Neural progenitor cell (in vitro differentiated cells): ENCODE data around the gene UHRF2.

Experiments
- EZH2 ChIP-seq: fragments of 200-600 bp; sonication (generic); IDR thresholded peaks from 2 replicates; pipeline ENCODE4 v1.6.1; 2017; ENCODE audit warnings: antibody characterized with exemption, mild to moderate bottlenecking, moderate library complexity
- TF ChIP-seq, protein P1 (sequence below): fragments of 200-600 bp; sonication (generic); IDR thresholded peaks from 2 replicates; pipeline ENCODE4 v1.5.1; 2017; ENCODE audit warnings: antibody characterized with exemption, mild to moderate bottlenecking

- TF ChIP-seq, protein P1, sequence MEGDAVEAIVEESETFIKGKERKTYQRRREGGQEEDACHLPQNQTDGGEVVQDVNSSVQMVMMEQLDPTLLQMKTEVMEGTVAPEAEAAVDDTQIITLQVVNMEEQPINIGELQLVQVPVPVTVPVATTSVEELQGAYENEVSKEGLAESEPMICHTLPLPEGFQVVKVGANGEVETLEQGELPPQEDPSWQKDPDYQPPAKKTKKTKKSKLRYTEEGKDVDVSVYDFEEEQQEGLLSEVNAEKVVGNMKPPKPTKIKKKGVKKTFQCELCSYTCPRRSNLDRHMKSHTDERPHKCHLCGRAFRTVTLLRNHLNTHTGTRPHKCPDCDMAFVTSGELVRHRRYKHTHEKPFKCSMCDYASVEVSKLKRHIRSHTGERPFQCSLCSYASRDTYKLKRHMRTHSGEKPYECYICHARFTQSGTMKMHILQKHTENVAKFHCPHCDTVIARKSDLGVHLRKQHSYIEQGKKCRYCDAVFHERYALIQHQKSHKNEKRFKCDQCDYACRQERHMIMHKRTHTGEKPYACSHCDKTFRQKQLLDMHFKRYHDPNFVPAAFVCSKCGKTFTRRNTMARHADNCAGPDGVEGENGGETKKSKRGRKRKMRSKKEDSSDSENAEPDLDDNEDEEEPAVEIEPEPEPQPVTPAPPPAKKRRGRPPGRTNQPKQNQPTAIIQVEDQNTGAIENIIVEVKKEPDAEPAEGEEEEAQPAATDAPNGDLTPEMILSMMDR: no peak
- TF ChIP-seq EZH2: no peak
Observed at GRCh38 chr9:6382681-6383080, 30.3 kb upstream of the UHRF2 start.
